ENCODE results near the gene ABCF3. TPM values are rescaled to one million over a fixed set of nuclear protein-coding genes. Genes with fewer than 3 reads are reported as not detected.

ABCF3 gene
- total and polyA plus RNA-seq, 2 of the 13 experiments (the other 11 are each of a cell fraction or from before 2014, with no cell fraction given), result 38.8 to 46.5 TPM

GRCh38 chr3:184241447-184242296 lies 55.7 kb downstream of the ABCF3 start (continued):
- TF ChIP-seq, protein P1, sequence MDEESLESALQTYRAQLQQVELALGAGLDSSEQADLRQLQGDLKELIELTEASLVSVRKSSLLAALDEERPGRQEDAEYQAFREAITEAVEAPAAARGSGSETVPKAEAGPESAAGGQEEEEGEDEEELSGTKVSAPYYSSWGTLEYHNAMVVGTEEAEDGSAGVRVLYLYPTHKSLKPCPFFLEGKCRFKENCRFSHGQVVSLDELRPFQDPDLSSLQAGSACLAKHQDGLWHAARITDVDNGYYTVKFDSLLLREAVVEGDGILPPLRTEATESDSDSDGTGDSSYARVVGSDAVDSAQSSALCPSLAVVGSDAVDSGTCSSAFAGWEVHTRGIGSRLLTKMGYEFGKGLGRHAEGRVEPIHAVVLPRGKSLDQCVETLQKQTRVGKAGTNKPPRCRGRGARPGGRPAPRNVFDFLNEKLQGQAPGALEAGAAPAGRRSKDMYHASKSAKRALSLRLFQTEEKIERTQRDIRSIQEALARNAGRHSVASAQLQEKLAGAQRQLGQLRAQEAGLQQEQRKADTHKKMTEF (CRISPR knock-in tag; IDR thresholded peaks at IDR 0.05), result peak; percentile 95
- TF ChIP-seq ISL2 (CRISPR knock-in tag; IDR thresholded peaks at IDR 0.05) (peak; percentile 88), ZNF549 (CRISPR knock-in tag; IDR thresholded peaks at IDR 0.05) (peak; percentile 75; the same call in 1 of the 2 replicates), HMG20A (CRISPR knock-in tag; IDR thresholded peaks at IDR 0.05; ENCODE audit: borderline replicate concordance) (peak; percentile 83; the same call in 1 of the 2 replicates), XRCC5 (optimal IDR thresholded peaks at IDR 0.05; ENCODE audit: low read length) (peak; percentile 81), SAFB2 (CRISPR knock-in tag; IDR thresholded peaks at IDR 0.05; ENCODE audit: borderline replicate concordance, low read depth) (peak; percentile 94), NONO (IDR thresholded peaks at IDR 0.05) (no peak), NONO (CRISPR knock-in tag; conservative IDR thresholded peaks at IDR 0.05) (peak; percentile 98), ZNF296 (CRISPR knock-in tag; conservative IDR thresholded peaks at IDR 0.05) (no peak), ZNF44 (CRISPR knock-in tag; IDR thresholded peaks at IDR 0.05) (0 out of 2 replicates have a peak, but pooled peaks have one; percentile 47), ZNF788 (CRISPR knock-in tag; IDR thresholded peaks at IDR 0.05; ENCODE audit: borderline replicate concordance) (peak; percentile 99), FOXO1 (CRISPR knock-in tag; IDR thresholded peaks at IDR 0.05) (peak; percentile 87), CBX2 (IDR thresholded peaks at IDR 0.05; ENCODE audit: low read depth, low read length) (no peak), CBX2 (CRISPR knock-in tag; IDR thresholded peaks at IDR 0.05; ENCODE audit: low read depth) (no peak), RELA (CRISPR knock-in tag; IDR thresholded peaks at IDR 0.05) (peak; percentile 92; the same call in 1 of the 2 replicates), ZNF235 (CRISPR knock-in tag; IDR thresholded peaks at IDR 0.05; ENCODE audit: borderline replicate concordance) (no peak), FOXA1 (IDR thresholded peaks at IDR 0.05) (no peak), FOXA1 (CRISPR knock-in tag; IDR thresholded peaks at IDR 0.05) (0 out of 2 replicates have a peak, but pooled peaks have one; percentile 20), ZNF367 (CRISPR knock-in tag; IDR thresholded peaks at IDR 0.05; ENCODE audit: borderline replicate concordance) (no peak), CENPBD1 (CRISPR knock-in tag; IDR thresholded peaks at IDR 0.05; ENCODE audit: borderline replicate concordance, low read depth) (no peak), ELF1 (CRISPR knock-in tag; IDR thresholded peaks at IDR 0.05) (peak; percentile 90), SOX5 (CRISPR knock-in tag; IDR thresholded peaks at IDR 0.05; ENCODE audit: borderline replicate concordance) (peak; percentile 80), RORA (CRISPR knock-in tag; IDR thresholded peaks at IDR 0.05) (no peak), RBM22 (optimal IDR thresholded peaks at IDR 0.05; ENCODE audit: low read length) (no peak), AKAP8 (CRISPR knock-in tag; IDR thresholded peaks at IDR 0.05) (peak; percentile 97), HNRNPL (IDR thresholded peaks at IDR 0.05; ENCODE audit: low read depth, low read length) (peak; percentile 67; the same call in 1 of the 2 replicates), FOXK2 (IDR thresholded peaks at IDR 0.05) (no peak), RARG (CRISPR knock-in tag; IDR thresholded peaks at IDR 0.05; ENCODE audit: low read depth) (no peak), PBX3 (CRISPR knock-in tag; IDR thresholded peaks at IDR 0.05; ENCODE audit: borderline replicate concordance) (no peak), SUZ12 (IDR thresholded peaks at IDR 0.05; ENCODE audit: low read depth, low read length) (no peak), ZNF569 (CRISPR knock-in tag; IDR thresholded peaks at IDR 0.05; ENCODE audit: borderline replicate concordance) (no peak)

Data from HepG2 (cell line).